Measurements from ENCODE around the gene REEP2.

GRCh38 chr5:138468133-138468965, 29.5 kb downstream of the REEP2 start:
- TF ChIP-seq CTCF (IDR thresholded peaks at IDR 0.05): no peak
- TF ChIP-seq POLR2A (IDR thresholded peaks at IDR 0.05): no peak

All from thyroid gland (tissue), 4 donors.